GM12874 (cell line): ENCODE data around the gene MMP23B.
A peak's percentile ranks its signal among the peaks of the same experiment; 100 is the strongest.

Experiments used
- TF ChIP-seq, protein P1 (sequence below): IDR thresholded peaks from 2 replicates; pipeline ENCODE4 v1.5.1; 2011; ENCODE audit warnings: low read depth, mild to moderate bottlenecking, control low read depth, low read length, moderate library complexity; ENCODE audit not compliant: insufficient read depth

The MMP23B gene

DNA sequence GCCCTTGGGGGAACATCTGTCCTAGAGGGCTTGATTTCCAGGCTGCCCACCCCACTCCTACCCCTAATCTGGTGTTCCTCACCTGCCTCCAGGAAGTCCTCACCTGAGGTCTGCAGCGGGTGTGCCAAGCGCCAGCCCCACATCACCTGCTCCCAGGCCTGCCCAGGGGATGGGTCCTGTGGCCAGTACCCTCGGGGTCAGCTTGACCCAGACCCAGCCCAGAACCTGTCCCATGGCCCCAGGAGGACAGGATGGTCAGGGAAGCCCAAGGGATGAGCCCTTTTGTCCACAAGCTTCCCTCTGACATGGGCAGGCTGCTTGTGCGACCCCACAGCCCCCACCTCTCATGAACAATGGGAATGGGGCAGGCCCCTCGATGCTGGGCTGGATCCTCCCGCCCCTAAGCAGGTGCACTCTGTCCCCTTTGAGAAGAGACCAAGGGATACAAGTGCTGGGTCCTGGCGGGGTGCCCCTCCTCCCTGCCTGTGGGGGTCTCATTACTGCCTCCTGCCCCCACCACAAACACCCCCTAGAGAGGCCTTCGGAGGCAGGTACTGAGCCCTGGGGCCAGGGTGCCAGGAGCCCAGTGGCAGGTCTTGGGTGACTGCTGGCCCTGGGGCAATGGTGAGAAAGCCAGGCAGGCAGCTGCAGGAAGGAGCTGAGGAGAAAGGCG, 13.4 kb upstream of the MMP23B start:
- TF ChIP-seq, protein P1, sequence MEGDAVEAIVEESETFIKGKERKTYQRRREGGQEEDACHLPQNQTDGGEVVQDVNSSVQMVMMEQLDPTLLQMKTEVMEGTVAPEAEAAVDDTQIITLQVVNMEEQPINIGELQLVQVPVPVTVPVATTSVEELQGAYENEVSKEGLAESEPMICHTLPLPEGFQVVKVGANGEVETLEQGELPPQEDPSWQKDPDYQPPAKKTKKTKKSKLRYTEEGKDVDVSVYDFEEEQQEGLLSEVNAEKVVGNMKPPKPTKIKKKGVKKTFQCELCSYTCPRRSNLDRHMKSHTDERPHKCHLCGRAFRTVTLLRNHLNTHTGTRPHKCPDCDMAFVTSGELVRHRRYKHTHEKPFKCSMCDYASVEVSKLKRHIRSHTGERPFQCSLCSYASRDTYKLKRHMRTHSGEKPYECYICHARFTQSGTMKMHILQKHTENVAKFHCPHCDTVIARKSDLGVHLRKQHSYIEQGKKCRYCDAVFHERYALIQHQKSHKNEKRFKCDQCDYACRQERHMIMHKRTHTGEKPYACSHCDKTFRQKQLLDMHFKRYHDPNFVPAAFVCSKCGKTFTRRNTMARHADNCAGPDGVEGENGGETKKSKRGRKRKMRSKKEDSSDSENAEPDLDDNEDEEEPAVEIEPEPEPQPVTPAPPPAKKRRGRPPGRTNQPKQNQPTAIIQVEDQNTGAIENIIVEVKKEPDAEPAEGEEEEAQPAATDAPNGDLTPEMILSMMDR, result no peak

DNA sequence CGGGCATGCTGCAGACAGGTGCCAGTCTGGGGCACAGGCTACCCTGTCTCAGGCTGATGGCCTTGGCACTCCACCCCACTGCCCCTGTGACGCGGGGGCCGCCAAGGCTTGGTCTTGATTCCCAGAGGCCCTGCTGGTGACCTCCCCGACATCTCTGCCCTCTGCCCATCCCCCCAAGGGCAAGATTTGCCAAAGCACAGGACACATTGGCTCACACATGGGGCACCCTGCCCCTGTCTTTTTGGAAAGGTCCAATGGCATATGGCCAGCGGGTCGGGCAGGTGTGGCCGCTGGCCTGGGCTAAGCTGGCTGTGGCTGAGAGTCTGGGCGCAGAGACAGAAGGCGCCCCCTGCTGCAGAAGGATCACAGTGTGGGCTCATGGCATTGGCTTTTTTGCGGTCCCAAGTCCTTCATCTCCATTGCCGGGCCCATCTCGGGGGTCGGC, 12.0 kb upstream of the MMP23B start:
- TF ChIP-seq, protein P1, result peak; percentile 42

DNA sequence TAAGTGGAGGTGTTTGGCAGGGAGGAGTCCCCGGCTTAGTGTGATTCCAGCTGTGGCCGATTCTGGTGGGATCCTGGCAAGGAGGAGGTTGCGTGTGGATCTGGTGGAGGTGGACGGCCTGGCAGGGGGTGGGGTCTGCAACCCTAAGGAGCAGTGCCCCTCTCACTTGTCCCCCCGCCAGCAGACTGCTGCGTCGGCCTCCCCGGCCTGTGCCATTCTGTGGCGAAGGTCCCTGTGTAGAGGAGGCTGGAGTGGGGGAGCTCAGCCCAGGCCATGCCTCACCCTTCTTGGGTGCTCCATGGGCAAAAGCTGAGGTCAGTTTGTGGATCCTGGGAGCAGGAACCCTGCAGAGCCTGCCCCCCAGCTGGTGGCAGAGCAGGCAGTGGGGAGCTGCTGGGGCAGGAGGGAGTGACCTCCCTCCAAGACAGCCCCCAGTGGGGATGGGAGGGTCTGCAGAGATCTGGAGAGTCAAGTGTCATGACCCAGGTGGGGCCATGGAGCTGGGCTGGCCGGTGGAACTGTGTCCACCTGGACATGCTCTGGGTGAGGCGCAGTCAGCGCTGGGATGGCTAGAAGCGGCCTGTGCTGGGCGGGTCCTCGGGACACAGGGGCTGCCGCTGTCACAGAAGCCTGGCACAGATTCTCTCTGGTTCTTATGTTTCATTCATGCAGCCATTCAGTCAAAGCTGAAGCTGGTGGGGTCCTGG, 11.4 kb upstream of the MMP23B start:
- TF ChIP-seq, protein P1, result no peak

DNA sequence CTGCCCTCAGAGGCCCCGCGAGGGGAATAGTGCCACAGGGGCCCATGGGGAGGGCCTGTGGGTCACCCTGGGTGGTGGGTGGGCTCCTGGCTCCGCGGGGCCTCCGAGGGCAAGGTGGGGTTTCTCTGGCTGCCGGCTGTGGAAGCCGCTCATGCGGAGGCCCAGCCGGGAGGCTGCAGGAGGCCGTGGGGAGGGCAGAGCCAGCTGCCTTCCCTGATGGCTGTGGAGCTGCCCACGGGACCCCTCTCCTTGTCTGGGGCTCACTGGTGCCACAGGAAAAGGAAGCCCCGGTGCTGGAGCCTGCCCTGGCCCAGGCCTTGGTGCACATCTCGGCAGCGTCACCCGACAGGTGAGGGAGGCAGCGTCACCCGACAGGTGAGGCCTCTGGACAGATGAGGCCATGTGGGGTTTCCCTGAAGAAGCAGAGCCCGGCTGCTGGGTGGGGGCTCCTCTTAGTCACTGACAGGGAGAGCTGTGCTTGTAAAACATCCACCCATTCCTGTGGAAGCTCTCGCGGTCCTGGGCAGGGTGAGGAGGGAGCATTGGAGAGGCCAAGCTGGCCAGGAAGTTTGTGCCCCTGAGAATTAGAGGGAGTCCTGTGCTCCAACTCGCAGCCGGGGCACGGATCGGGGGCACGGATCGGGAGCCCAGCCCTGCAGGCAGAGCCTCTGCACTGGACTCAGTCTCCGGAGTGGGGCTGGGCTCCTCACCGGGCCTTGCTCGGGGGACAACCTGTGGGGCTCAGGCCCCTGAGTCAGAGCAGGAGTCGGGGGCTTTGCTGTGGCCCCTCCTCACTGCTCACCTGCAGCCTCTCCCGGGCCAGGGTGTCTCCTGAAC, 10.6 kb upstream of the MMP23B start:
- TF ChIP-seq, protein P1, result no peak

DNA sequence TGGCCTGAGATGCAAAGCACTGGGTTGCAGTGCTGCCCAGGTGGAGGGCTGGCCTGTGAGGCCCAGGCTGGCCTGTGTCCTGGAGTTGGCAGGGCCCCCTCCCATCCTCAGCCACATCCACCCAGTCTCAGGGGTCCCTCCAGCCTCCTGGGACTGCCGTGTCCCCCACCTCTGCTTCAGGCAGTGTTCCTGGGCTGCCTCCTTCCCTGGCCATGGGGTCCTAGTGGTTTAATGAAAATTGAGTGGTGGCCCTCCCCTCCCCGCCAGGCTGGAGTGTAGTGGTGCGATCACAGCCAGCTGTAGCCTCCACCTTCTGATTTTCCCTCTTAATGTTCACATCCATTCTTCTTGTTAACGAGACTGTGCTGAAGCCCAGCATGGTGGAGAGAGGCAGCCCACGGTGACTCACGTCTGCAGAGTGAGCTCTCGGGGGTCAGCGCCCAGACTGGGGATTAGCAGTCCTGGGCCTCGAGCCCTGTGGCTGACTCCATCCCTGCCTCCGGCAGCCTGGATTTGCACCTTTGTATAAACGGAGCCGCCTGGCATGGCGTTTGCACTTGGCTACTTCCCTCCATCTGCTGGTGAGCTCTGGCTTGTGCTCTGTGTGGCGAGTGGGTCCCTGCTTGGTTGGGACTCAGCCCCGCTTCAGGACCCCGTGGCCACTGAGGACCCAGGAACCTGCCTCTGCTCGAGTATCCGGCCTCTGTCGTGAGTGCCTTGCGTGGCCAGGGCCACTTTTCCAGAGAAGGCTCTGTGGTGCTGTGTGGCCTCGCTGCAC, 9.8 kb upstream of the MMP23B start:
- TF ChIP-seq, protein P1, result no peak

DNA sequence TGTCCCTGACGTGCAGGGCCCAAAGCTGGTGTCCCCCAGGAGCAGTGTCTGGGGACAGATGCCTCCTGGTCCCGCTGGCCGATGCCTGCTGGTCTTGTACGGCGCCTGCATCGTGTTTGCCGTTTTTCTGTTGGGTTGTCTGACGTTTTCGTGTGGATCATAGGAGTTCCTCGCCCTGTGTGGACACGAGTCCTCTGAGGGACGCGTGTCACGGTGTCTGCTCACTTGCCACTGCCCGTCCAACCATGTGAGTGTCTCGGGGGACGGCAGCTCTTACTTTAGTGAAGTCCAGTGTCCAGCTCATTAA, 9.2 kb upstream of the MMP23B start:
- TF ChIP-seq, protein P1, result no peak

DNA sequence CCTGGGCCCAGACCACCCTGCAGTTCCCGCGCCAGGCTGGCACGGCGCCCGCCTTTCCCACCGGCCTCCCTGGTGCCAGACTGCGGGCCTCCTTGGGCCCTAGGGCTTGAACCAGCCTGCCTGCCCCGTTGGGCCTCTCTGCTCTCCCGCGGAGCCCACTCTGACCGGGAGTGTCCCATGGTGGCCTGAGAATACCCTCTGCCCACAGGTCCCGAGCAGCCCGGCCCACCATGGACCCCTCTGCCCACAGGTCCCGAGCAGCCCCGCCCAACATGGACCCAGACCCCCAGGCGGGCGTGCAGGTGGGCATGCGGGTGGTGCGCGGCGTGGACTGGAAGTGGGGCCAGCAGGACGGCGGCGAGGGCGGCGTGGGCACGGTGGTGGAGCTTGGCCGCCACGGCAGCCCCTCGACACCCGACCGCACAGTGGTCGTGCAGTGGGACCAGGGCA, 8.8 kb upstream of the MMP23B start:
- TF ChIP-seq, protein P1, result no peak
